Esophagus squamous epithelium (tissue), 5 donors: ENCODE measurements around the gene USP10. TPM values are rescaled to one million over a fixed set of nuclear protein-coding genes. Genes with fewer than 3 reads are reported as not detected.

ENCODE experiments used
- DNase-seq: peaks from one replicate; lab custom pipeline; 2025; lab: John Stamatoyannopoulos, UW
- H3K27ac ChIP-seq, 4 donors: fragments of 200-600 bp; sonication (generic); one replicate each; pipeline ENCODE4 v1.5.1; 2016 to 2019; ENCODE audit warnings: mild to moderate bottlenecking in 1 of 4
- H3K27me3 ChIP-seq, 4 donors: fragments of 200-600 bp; sonication (generic); 1 replicate in 3 of 4; 2 replicates in 1 of 4; pipeline versions ENCODE4 v1.5.1 to v1.6.0; 2017 to 2021; ENCODE audit warnings: antibody characterized with exemption in 1 of 4
- H3K36me3 ChIP-seq, 3 donors: fragments of 200-600 bp; sonication (generic); one replicate each; pipeline ENCODE4 v1.5.1; 2016 to 2019
- H3K4me1 ChIP-seq, 3 donors: fragments of 200-600 bp; sonication (generic); one replicate each; pipeline ENCODE4 v1.5.1; 2017 to 2019
- H3K4me3 ChIP-seq, 4 donors: fragments of 200-600 bp; sonication (generic); 1 replicate in 3 of 4; 2 replicates in 1 of 4; pipeline ENCODE4 v1.5.1; 2016 to 2019; ENCODE audit warnings: mild to moderate bottlenecking in 2 of 4, moderate library complexity in 1 of 4
- H3K9me3 ChIP-seq, 3 donors: fragments of 200-600 bp; sonication (generic); one replicate each; pipeline ENCODE4 v1.5.1; 2016 to 2019
- POLR2A ChIP-seq, 4 donors: fragments of 450-650 bp; IDR thresholded peaks; one replicate each; pipeline ENCODE4 v1.6.1; 2017; ENCODE audit warnings: antibody characterized with exemption in 4 of 4, mild to moderate bottlenecking in 4 of 4, moderate library complexity in 3 of 4
- WGBS, 2 donors: methylation state at CpG; one replicate each; pipeline ENCODE4 v1.1.5; 2018; 5-methylcytosine and 5-hydroxymethylcytosine counted together
- intact Hi-C: fragments of 100-400 bp; cut with DNase I; formaldehyde crosslinking; loops from one replicate; pipeline ENCODE4 v1.15.0; 2022
- total RNA-seq, 4 donors: library from RNA; depleted of rRNA; stranded (reverse); fragments of >200 nt; gene quantifications; one replicate each; pipeline ENCODE4 v1.1.0, GENCODE V29; 2016
- TF ChIP-seq, protein P1 (sequence below), 6 experiments: fragments of 450-650 bp in 4 of 6; fragments of 200-600 bp in 2 of 6; sonication (generic) in 2 of 6; IDR thresholded peaks; one replicate each; pipeline ENCODE4 v1.5.1; 2016 to 2019; ENCODE audit warnings: antibody characterized with exemption in 6 of 6, mild to moderate bottlenecking in 4 of 6, moderate library complexity in 4 of 6
- donor health status: DM: yes; HTN: yes; CAD: no.

The USP10 gene, protein sequence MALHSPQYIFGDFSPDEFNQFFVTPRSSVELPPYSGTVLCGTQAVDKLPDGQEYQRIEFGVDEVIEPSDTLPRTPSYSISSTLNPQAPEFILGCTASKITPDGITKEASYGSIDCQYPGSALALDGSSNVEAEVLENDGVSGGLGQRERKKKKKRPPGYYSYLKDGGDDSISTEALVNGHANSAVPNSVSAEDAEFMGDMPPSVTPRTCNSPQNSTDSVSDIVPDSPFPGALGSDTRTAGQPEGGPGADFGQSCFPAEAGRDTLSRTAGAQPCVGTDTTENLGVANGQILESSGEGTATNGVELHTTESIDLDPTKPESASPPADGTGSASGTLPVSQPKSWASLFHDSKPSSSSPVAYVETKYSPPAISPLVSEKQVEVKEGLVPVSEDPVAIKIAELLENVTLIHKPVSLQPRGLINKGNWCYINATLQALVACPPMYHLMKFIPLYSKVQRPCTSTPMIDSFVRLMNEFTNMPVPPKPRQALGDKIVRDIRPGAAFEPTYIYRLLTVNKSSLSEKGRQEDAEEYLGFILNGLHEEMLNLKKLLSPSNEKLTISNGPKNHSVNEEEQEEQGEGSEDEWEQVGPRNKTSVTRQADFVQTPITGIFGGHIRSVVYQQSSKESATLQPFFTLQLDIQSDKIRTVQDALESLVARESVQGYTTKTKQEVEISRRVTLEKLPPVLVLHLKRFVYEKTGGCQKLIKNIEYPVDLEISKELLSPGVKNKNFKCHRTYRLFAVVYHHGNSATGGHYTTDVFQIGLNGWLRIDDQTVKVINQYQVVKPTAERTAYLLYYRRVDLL
- 10 to 100 TPM; 44.7 to 71.5 (median 56.0) TPM for total RNA-seq

DNA sequence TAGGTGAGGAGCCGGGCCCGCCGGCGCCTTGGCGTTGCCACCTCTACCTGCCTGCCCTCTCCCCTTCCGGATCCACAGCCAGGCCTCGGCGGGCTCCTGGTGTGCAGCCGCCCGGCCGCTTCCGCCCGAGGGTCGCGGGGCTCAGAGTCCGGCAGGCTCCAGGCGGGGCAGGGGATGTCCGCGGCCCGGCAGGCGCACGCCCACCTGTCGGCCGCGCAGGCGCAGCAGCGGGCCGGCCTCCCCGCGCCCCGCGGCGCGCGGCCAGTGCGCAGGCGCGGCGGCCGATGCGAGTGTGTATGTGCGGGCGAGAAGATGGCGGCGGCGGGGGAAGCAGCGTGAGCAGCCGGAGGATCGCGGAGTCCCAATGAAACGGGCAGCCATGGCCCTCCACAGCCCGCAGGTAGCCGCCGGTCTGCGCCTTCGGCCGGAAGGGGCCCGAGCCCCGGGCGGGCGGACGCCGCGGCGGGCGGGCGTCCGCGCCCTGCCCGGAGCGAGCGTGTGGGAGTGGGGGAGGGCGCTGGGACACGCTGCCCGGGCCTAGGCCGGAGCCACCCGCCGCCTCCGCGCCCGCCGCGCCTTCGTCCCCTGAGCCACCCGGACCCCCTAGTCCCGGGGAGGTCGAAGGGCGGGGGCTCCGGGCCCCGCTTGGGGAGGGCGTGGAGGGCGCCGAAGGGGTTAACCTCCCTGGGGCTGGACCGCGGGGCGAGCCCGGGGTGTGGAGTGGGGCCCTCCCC is at the start of gene USP10:
Gene USP10 (plus strand): TSS at position 289 of the 734 bp plus-strand sequence. CDS start 91 bp downstream, at position 380.
- TF ChIP-seq POLR2A (IDR thresholded peaks at IDR 0.05), result peak in 2 of 4 donors; percentile 46 to 62
- TF ChIP-seq, protein P1, sequence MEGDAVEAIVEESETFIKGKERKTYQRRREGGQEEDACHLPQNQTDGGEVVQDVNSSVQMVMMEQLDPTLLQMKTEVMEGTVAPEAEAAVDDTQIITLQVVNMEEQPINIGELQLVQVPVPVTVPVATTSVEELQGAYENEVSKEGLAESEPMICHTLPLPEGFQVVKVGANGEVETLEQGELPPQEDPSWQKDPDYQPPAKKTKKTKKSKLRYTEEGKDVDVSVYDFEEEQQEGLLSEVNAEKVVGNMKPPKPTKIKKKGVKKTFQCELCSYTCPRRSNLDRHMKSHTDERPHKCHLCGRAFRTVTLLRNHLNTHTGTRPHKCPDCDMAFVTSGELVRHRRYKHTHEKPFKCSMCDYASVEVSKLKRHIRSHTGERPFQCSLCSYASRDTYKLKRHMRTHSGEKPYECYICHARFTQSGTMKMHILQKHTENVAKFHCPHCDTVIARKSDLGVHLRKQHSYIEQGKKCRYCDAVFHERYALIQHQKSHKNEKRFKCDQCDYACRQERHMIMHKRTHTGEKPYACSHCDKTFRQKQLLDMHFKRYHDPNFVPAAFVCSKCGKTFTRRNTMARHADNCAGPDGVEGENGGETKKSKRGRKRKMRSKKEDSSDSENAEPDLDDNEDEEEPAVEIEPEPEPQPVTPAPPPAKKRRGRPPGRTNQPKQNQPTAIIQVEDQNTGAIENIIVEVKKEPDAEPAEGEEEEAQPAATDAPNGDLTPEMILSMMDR (IDR thresholded peaks at IDR 0.05), result no peak
- H3K27me3 ChIP-seq, result no peaks in the 10 kb centered on the region
- H3K9me3 ChIP-seq, result no peaks in the 10 kb centered on the region
- H3K4me1 ChIP-seq, result peaks cover 15 to 51% (median 24%) of the 10 kb centered on the region in 3 donors
- H3K4me3 ChIP-seq, result peak within 1 kb of the TSS; percentile 75 to 100 (median 94)
- WGBS, 2 donors, result no CpG with 5 or more reads among the region's 97 CpGs
- peak within 1 kb of the TSS; percentile 87 to 95 (median 91) for H3K27ac ChIP-seq
- no peak for DNase-seq
- intact Hi-C loops, result no loop called here
- H3K36me3 ChIP-seq, result no peaks in the 10 kb centered on the region

DNA sequence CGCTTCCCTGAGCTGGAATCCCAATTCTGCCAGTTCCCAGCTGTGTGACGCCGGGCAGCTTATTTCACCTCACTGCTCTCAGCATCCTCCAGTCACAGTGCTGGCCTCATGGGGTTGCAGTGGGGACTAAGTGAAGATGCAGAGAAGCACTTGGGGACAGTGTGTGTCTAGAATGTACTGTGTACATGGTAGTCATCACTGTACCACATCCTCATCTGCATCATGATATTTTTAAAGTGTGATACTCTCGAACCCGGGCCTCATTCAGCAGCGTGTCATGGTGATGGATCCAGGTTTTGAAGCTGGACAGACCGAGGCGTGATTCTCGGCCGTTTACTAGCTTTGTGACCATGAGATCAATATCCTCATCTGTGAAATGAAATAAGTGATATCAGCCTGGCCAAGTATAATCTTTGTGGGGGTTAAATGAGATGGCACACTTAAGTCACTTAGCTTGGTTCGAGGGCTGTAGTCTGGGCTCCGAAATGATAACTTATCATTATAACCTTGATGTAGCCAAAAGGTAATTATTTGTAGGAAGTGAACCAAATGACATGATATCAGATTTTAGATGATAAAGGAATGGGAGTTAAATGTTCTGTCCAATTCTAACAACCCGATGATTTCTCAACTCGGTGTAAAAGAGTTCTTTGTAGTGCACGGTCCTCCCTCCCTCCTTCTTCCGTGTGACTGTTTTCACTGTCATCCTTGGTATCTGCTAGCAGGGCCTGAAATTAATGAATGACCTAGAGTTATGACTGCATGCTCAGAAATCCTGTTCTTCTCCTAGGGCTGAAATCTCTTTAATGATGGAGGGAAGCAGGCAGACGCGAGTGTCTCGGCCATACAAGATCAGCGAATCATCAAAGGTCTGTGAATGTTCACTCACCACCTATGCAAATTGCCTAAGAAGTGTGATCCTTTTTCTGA is 49.5 kb upstream of the USP10 start:
- H3K36me3 ChIP-seq, result peaks cover 0 to 48% (median 12%) of the 10 kb centered on the region in 3 donors
- no peaks in the 10 kb centered on the region for H3K9me3 ChIP-seq
- H3K27me3 ChIP-seq, result no peaks in the 10 kb centered on the region
- peak overlapping the region in 2 of 4 donors; percentile 90 to 96 for H3K4me3 ChIP-seq
- no peak for DNase-seq
- H3K4me1 ChIP-seq, result peaks cover 13 to 34% (median 20%) of the 10 kb centered on the region in 3 donors
- intact Hi-C loops, result no loop called here
- TF ChIP-seq POLR2A (IDR thresholded peaks at IDR 0.05), result no peak
- TF ChIP-seq, protein P1 (IDR thresholded peaks at IDR 0.05), result no peak
- H3K27ac ChIP-seq, result peak overlapping the region in 3 of 4 donors; percentile 22 to 96 (median 95)
- 74 to 75% methylated on average over 17 of the region's 20 CpGs for WGBS, 2 donors

DNA sequence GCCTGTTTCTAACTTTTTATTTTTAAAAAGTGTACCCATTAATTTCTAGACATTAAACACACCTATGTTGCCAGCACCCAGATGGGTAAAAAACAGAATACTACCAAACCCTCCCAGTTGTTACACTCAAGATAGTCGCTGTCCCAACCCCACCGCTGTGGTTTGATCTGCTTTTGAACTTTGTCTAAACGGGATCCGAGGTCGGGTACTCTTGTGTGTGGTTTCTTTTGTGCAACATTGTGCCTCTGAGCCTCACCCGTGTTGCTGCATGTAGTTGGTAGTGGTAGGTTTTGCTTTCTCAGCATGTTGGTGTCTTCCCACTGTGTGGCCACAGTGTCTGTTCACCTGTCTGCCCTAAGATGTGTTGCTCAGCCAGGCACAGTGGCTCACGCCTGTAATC is 47.2 kb upstream of the USP10 start:
- Histone ChIP-seq H3K27ac (no peak overlapping the region), H3K4me1 (peaks cover 13 to 29% (median 17%) of the 10 kb centered on the region in 3 donors), H3K4me3 (no peak overlapping the region), H3K9me3 (no peaks in the 10 kb centered on the region), H3K36me3 (peaks cover 8 to 70% (median 21%) of the 10 kb centered on the region in 3 donors), H3K27me3 (no peaks in the 10 kb centered on the region)
- no peak for TF ChIP-seq POLR2A (IDR thresholded peaks at IDR 0.05)
- TF ChIP-seq, protein P1 (IDR thresholded peaks at IDR 0.05), result no peak
- no peak for DNase-seq
- intact Hi-C loops, result no loop called here
- 65 to 76% methylated on average over 6 to 7 of the region's 7 CpGs for WGBS, 2 donors

DNA sequence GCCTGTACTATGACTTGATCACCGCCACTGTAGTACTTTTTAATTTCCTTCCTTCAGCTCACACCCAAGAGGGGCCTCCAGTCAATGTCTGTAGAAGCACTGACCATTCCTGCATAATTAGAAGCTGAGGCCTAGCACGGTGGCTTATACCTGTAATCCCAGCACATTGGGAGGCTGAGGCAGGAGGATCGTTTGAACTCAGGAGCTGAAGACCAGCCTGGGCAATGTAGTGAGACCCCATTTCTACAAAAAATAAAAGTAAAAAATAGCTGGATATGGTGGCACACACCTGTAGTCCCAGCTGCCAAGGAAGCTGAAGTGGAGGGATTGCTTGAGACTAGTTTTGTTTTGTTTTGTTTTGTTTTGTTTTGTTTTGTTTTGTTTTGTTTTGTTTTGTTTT is 45.6 kb upstream of the USP10 start:
- Histone ChIP-seq H3K4me1 (peaks cover 11 to 20% (median 11%) of the 10 kb centered on the region in 3 donors), H3K36me3 (peaks cover 18 to 86% (median 33%) of the 10 kb centered on the region in 3 donors), H3K4me3 (no peak overlapping the region), H3K9me3 (no peaks in the 10 kb centered on the region), H3K27ac (no peak overlapping the region), H3K27me3 (no peaks in the 10 kb centered on the region)
- 80 to 89% methylated on average over 2 to 3 of the region's 3 CpGs for WGBS, 2 donors
- DNase-seq, result no peak
- no peak for TF ChIP-seq POLR2A (IDR thresholded peaks at IDR 0.05)
- TF ChIP-seq, protein P1 (IDR thresholded peaks at IDR 0.05), result no peak
- intact Hi-C loops, result no loop called here
